Bronchial epithelial cell (primary cell): ENCODE data around the gene GPR21. TPM values are rescaled to one million over a fixed set of nuclear protein-coding genes. Genes with fewer than 3 reads are reported as not detected.

Experiments used
- DNase-seq: peaks from one replicate; pipeline ENCODE4 v3.0.0-alpha.2; 2010; ENCODE audit warnings: low read depth
- FAIRE-seq: peaks from 2 replicates; lab custom pipeline; 2011; peaks lifted over from hg19 to GRCh38; lab: Jason Lieb, UNC
- H3K27me3 ChIP-seq: 2 replicates; pipeline ENCODE4 v1.5.1; 2011; ENCODE audit warnings: low read length; ENCODE audit not compliant: control insufficient read depth, insufficient read depth
- H3K36me3 ChIP-seq: 2 replicates; pipeline ENCODE4 v1.5.1; 2011; ENCODE audit warnings: low read length; ENCODE audit not compliant: control insufficient read depth, insufficient read depth
- H3K4me3 ChIP-seq: 2 replicates; pipeline ENCODE4 v1.5.1; 2011; ENCODE audit warnings: mild to moderate bottlenecking, low read depth, low read length, control low read depth
- total RNA-seq: library from RNA; depleted of rRNA; stranded (reverse); fragments of >200 nt; gene quantifications from 2 replicates; pipeline ENCODE4 v1.2.1, GENCODE V29; 2014
- TF ChIP-seq, protein P1 (sequence below): IDR thresholded peaks from 2 replicates; pipeline ENCODE4 v1.5.1; 2011; ENCODE audit warnings: mild to moderate bottlenecking, moderate library complexity, low read length, control low read depth, inconsistent platforms; ENCODE audit not compliant: insufficient read depth, severe bottlenecking

Gene GPR21
- total RNA-seq, 1 donor from 2014 or later = 1.3 TPM

DNA sequence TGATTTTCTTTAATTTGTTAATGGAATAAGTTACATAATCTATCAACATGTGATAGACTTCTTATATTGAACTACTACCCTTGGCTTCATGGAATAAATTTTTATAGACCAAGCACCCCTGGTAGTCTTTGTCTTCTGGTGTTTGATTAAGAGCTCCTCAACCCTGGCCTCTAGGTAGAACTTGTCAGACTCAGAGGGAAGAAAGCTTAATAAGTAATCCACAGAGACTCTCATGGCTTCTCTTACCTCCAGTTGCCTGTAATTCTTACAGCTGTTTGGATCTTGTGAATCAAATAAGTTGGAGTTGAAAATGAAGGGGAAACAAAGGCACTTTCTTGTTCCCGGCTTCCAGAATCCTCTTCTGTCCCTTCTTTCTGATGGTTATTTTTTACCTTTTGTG is 7.0 kb upstream of the GPR21 start:
- no peak overlapping the region for H3K4me3 ChIP-seq
- H3K27me3 ChIP-seq = no peaks in the 10 kb centered on the region
- peaks cover 5% of the 10 kb centered on the region for H3K36me3 ChIP-seq
- DNase-seq (no peak), FAIRE-seq (no peak)
- TF ChIP-seq, protein P1, sequence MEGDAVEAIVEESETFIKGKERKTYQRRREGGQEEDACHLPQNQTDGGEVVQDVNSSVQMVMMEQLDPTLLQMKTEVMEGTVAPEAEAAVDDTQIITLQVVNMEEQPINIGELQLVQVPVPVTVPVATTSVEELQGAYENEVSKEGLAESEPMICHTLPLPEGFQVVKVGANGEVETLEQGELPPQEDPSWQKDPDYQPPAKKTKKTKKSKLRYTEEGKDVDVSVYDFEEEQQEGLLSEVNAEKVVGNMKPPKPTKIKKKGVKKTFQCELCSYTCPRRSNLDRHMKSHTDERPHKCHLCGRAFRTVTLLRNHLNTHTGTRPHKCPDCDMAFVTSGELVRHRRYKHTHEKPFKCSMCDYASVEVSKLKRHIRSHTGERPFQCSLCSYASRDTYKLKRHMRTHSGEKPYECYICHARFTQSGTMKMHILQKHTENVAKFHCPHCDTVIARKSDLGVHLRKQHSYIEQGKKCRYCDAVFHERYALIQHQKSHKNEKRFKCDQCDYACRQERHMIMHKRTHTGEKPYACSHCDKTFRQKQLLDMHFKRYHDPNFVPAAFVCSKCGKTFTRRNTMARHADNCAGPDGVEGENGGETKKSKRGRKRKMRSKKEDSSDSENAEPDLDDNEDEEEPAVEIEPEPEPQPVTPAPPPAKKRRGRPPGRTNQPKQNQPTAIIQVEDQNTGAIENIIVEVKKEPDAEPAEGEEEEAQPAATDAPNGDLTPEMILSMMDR = no peak

DNA sequence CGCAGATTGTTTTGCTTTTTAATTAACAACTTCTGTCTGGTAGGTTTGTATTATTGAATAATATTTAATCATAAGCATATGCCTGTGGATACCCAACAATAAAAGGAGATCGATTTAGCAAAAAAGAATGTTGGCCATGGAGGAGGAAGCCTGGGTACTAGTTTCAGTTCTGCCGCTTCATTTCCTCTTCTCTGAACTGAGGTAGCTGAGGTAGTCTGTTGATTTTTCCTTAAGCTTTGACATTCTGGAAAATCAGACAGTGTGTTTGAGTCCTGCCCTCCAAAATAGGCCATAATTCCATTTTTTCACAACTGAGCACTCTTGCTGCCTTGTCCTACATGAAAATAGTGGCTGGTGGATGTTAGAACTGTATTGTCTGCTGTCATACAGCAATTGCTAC is 6.0 kb upstream of the GPR21 start:
- no peak for FAIRE-seq
- Histone ChIP-seq H3K27me3 (no peaks in the 10 kb centered on the region), H3K4me3 (no peak overlapping the region), H3K36me3 (peaks cover 5% of the 10 kb centered on the region)
- TF ChIP-seq, protein P1 = no peak
- DNase-seq = no peak

DNA sequence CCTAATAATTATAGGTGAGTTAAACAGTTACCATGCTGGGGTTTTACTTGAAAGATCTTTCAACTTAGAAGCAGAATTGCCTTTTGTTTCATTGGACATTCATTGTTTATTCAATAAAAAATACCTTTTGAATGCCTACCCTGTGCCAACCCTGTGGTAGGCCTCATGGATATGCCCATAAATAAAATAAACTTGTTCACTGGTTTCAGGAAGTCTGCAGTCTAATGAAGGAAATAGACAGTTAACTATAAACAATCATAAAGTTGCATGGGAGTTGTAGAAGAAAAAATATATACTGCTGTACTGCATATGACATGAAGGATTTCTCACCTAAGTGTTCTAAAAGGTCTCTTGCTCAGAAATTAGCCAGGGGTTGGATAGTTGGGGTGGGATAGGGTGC is 5.3 kb upstream of the GPR21 start:
- TF ChIP-seq, protein P1 = no peak
- DNase-seq = no peak
- H3K36me3 ChIP-seq = peaks cover 5% of the 10 kb centered on the region
- no peak overlapping the region for H3K4me3 ChIP-seq
- no peak for FAIRE-seq
- no peaks in the 10 kb centered on the region for H3K27me3 ChIP-seq

DNA sequence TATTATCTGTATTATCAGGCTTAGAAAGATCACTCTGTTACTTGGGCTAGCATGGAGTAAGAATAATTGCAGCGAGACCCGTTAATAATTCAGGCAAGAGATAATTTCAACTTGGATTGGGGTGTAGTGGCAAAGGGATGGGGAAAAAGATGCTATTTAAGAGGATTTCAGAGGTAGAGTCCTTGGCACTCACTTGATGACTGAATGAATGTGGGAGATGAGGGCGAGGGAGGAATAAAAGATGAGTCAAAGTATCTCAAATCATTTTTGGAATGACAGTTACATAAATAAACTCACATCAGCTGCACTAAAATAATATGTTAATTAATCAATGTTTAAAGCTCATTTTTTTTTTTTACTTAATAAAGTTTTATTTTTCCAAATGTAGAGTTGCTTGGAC is 4.5 kb upstream of the GPR21 start:
- DNase-seq (no peak), FAIRE-seq (no peak)
- Histone ChIP-seq H3K36me3 (peaks cover 7% of the 10 kb centered on the region), H3K27me3 (no peaks in the 10 kb centered on the region), H3K4me3 (no peak overlapping the region)
- TF ChIP-seq, protein P1 = no peak

DNA sequence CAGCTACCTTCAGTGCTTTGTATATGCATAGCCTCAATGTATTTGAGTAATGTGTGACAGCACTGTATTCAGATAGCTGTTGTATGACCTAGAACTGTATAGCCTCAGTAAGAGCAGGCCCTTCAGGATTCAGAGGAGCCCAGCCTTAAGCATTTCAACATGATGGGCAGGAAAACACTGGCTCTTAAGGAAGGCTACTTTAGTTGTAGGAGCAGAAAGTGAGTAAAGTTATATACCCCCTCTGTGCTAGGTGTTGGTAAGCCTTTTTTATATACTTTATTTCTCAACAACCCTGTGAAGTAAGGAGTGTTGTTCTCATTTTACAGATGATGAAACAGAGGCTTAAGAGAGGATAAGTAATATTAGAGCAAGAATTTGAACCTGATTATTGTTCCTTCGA is 1.5 kb upstream of the GPR21 start:
- Histone ChIP-seq H3K4me3 (no peak overlapping the region), H3K27me3 (no peaks in the 10 kb centered on the region), H3K36me3 (peaks cover 8% of the 10 kb centered on the region)
- FAIRE-seq (no peak), DNase-seq (no peak)
- TF ChIP-seq, protein P1 = no peak

DNA sequence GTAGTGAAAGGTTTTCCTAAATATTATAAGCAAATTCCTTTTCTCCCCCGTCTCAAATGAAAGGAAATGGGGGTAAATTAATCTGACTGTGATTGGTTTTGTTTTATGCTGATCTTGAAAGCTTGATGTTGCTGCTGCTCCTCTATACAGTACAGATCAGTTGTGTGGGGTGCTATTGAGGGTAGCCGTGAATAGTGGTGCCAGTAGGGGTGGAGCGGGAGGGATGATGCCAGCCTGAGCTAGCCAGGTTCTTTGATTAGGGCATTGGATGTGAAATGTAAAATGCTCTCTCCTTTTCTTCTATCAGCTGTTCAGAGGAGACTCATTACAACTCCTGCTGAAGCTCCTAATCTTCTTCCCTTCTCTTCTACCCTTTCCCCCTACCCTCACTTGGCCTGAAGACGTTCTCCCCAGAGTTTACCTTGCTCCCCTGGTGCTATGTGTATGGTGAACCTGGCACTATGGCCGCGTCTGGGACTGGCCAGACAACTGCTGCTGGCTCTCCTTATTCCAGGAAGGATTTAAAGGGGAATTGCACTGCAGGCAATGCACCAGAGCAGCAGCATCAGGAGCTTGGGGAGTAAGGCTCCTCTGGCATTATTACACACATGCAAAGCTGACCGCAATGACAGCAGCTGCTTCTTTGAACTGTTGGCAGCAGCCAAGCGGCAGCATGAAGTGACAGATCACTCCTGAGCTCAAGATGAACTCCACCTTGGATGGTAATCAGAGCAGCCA is 566 bp downstream of the GPR21 start:
- no peak for FAIRE-seq
- Histone ChIP-seq H3K4me3 (no peak overlapping the region), H3K36me3 (peaks cover 5% of the 10 kb centered on the region), H3K27me3 (no peaks in the 10 kb centered on the region)
- DNase-seq = no peak
- TF ChIP-seq, protein P1 = no peak
